NCI-H510A (cell line): ENCODE results near the gene EXOC6.

ENCODE experiments used
- DNase-seq: peaks from one replicate; lab custom pipeline; 2025; lab: John Stamatoyannopoulos, UW

EXOC6 gene

DNA sequence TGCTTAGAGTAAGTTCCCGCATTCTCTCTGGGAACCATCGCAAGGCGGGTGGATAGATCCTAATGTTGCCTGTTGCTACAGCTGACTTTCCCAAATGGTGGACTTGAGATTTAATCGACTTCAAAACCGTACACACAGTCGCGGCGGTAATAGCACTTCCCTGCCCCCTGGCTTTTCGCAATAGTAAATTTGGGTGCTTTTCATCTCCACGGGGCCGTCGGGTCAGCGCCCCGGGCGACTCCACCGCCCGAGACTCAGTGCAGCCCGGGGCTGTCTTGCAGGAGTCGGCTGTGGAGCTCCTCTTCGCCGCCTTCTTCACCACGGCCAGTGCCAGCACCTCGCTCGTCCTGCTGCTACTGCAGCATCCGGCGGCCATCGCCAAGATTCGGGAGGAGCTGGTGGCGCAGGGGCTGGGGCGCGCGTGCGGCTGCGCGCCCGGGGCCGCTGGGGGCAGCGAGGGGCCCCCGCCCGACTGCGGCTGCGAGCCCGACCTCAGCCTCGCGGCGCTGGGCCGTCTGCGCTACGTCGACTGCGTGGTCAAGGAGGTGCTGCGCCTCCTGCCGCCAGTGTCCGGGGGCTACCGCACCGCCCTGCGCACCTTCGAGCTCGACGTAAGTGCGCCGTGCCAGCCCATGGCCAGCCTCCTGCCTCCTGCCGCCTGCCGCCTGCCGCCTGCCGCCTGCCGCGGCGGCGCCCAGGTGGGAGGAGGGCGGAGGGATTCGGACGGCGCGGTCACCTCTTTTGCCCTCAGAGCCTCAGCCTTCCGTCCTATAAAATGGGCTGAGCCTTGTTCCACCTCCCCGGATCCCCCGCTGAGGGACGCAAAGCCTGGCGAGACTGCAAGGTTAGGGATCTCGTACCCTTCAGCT is 217.6 kb downstream of the EXOC6 start:
- peak; percentile 15 for DNase-seq

DNA sequence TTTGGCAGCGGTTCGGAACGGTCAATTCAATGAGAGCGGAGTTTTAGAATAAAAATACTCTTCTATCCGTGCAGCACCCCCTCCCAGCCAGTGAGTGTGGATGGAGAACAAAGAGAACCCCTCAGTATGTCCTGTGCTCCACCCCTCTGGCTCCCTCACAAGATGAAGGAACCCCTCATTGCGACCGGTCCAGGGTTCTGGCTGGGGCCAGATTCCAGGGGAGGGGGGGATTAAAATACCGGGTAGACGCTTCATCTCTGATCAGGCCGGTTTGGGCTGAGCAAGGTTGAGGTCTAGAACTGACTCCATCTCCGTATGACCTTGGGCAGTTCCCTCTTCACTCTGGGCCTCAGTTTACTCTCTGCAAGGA is 218.2 kb downstream of the EXOC6 start:
- DNase-seq: no peak

DNA sequence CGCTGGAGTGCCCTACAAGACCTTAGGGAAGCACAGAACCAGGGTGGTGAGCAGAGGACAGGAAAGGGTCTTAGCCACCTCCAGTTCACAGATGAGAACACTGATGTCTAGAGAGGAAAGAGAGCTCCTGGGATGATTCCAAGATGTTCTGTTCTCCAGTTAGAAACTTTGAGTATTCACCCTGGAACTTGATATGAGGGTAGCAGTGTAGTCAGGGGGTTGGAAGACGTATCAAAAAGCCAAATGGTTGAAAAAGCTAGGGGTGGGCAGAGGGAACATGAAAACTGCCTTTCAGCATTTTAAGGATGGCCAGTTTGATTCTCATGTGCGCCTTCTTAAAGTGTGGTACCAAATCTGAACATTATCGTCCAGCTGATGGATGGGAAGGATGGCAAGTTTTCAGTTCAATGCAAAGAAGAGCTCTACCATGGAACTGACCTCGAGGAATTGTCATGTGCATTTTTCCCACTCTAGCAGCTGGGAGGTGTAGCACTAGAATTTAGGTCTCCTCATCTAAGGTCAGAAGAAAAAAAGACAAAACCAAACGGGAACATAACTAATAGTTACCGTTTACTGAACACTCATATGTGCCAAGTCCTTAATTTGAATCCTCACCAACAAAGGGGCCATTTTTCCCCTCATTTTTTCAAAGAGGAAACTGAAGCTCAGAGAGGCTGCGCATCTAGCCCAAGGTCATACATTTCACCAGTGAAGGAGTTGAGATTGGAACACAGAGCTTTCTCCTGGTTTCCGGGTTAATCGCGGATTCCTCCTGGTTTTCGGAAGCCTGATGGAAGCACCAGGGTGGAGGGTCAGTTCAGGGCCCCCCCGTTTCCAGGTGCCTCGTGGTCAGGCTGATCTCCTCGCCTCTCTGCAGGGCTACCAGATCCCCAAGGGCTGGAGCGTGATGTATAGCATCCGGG is 219.4 kb downstream of the EXOC6 start:
- DNase-seq: no peak

DNA sequence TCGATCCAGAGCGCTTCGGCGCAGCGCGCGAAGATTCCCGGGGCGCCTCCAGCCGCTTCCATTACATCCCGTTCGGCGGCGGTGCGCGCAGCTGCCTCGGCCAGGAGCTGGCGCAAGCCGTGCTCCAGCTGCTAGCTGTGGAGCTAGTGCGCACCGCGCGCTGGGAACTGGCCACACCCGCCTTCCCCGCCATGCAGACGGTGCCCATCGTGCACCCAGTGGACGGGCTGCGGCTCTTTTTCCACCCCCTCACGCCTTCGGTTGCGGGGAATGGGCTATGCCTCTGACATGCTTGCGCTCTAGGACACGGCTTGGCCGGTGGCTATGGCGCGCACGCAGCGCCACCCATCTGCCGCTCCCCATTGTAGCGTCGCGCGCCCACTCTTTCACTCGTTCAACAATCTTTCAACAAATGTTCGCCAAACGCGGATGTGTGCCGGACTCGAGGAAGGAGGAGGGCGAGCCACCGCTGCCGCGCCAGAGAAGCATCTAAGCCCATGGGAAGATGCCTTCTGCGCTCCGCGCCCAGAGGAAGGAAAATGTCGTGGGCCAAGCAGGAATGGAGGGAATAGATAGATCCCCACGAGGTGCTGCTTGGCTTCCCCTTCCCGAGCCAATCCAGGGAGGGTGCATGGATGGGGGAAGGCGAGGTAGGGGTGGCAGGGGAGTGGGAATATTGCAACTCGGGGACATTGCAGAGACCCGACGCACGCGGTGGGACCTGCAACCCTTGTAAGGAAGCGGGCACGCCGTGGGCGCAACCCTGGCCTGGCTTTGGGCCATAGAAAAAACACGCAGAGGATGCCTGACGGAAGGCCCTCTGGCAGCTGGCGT is 220.3 kb downstream of the EXOC6 start:
- no peak for DNase-seq

DNA sequence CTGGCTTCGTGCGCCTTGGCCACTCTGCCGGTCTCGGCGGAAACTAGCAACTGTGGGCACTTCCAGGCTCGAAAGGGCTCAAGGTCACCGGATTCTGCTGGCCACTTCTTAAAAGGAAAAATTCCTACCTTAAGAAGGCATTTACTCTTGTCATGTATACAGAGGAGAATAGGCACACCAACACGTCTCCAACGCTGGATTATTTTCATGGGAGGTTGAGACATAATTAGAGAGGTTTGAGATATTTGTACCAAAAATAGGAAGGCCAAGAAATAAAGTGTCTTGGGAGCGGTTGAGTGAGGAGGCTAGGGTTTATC is 220.9 kb downstream of the EXOC6 start:
- no peak for DNase-seq

DNA sequence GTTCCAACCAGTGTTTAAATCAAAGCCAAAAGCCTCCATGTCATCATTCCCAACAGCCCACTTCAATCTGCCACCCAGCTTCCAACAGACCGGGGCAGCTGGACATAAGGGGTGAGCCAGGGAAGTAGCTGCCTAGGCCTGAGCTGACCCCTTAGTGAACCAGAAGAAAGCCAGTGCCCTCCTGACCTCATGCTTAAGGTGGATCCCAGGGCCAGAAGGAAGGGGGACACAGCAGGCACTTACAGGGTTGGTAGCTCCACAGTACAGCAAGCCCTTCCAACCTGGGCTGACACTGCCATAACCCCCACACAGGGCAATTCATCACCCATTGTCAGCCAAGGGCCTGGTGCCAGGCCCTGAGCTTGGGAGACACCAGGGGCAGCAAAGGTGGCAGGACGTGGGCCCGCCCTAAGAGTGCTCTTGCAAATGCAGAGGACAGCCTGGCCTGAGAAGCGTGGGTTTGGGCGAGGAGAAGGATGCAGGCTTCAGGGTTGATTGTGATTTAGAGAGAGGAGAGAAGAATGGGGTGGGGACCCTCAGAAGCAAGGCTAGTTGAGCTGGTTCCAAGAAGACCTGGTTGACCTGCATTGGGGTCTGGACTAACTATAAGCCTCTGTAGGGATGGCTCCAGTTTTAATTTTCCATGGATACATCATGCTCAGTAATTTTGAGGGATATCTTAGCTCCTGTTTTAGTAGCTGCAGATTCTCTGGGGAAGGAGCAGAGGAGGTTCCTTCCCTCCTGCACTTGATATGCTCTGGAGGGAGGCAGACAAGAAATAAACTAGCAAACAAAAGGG is 222.3 kb downstream of the EXOC6 start:
- no peak for DNase-seq

DNA sequence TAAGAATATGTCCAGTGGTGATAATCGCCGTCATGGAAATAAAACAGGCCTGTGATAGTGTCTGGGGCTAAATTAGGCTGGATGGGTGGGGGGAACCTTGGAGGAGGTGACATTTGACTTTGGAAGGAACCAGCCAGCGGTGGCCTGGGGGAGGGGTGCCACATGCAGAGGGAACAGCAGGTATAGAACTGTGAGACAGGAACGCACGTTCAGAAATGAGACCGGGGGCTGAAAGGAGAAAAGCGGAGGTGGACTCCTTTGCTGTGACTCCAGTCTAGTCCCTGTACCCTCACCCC is 222.8 kb downstream of the EXOC6 start:
- DNase-seq: no peak

DNA sequence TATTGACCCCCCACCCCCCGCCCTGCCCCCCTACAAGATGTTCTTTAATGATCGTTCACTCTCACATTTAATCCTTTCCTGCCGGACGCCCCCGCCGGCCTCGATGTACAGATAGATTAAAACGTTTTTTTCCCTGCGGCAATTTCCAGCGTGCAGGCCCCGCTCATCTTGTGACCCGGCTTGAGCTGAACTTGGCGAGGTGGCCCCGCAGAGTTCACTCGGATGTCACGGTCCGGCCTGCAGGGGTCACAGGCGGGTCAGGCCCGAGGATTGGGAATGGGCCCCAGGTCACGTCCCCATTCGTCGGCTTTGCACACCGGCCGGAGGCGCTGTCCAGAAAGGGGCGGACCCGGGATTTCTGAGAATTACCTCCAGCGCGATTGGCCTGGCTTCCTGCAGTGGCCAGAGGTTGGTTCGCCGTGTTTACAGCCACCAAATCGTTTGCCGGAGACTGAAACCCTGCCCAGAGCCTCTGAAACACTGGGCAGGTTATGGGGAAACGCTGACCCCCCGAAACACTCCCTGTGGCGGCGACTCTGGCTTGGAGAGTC is 223.4 kb downstream of the EXOC6 start:
- peak; percentile 22 for DNase-seq

DNA sequence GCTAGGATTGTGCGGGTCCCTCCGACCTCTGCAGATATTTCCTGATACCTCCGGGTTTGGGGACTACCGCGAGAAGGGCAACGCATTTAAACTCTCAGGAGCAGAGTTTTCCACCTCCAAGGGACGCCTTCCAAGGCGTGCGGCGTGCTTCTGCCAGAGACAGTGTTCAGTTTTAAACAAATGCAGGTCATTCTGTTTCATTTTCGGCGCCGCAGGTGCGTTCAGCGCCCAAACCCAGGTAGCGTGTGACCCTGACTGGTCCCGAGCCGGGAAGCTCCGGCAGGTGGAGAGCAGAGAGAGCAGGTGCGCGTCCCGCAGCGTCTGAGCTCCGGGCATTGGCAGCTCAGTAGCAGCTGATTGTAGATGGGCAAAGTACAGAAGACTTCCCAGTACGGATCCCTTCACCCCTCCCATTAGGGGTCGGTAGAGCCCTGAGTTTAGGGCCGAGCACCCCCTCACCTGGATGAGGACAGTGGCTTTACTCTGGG is 223.9 kb downstream of the EXOC6 start:
- DNase-seq: peak; percentile 22

DNA sequence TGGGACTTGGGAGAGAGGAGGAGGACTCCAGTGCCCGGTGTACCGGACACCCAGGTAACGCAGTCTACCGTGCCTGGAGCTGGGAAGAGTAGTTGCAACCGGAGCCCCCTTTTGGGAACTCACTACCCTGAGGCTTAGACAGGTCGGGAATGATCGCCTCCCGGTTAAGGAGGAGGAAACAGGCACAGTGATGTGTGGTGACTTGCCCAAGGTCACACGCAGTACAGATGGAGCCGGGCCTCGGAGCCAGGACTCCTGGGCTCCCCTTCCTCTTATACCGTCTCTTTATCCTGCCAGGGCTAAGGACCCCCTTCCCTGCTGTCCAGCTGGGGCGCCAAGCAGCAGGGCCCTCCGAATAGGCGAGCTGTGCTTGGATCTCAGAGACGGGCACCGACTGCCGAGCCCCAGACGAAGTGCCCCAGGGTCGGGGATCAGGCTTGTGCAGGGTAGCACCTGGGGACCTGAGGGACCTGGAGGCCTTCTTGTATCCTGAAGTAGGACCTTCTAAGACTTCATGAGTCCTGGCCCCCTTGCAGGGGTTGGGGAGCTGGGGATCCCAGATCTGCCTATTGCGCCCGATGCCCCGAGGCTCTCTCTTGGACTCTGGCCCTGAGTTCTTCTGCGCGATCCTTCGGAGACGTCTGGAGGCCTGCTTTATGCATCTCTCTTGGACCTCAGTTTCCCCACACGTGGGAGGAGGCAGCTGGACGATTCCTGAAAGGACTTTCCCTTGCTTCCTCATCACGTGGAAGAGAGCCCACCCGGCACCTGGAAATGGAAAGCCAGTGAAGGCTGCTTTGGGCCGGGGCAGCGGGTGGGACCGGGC is 224.6 kb downstream of the EXOC6 start:
- DNase-seq: no peak

DNA sequence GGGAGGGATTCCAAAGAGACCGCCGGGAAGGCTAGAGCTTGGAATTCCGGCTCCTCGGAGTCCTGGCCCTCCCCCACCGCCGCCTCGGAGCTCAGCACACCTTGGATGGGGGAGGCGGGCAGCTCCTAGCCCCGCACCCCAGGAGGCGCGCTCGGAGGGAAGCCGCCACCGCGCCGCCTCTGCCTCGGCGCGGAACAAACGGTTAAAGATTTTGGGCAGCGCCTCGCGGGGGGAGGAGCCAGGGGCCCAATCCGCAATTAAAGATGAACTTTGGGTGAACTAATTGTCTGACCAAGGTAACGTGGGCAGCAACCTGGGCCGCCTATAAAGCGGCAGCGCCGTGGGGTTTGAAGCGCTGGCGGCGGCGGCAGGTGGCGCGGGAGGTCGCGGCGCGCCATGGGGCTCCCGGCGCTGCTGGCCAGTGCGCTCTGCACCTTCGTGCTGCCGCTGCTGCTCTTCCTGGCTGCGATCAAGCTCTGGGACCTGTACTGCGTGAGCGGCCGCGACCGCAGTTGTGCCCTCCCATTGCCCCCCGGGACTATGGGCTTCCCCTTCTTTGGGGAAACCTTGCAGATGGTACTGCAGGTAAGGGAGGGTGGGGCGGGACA is 225.3 kb downstream of the EXOC6 start, which contains the start of gene CYP26A1:
Gene CYP26A1, plus strand, starts transcription at position 355 of the 608 bp plus-strand sequence. Its CDS starts 42 bp downstream, at position 397.
- DNase-seq: no peak

DNA sequence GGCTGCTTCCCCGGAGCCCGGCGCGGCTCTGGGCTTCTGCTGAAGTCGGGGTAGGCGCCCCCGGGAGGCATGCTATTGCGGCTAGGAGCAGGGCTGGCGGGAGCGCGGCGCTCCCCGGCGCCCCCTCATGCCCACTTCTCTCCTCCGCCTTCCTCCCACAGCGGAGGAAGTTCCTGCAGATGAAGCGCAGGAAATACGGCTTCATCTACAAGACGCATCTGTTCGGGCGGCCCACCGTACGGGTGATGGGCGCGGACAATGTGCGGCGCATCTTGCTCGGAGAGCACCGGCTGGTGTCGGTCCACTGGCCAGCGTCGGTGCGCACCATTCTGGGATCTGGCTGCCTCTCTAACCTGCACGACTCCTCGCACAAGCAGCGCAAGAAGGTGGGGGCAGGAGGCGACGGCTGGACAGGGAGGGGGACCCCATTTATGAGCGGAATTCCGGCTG is 225.9 kb downstream of the EXOC6 start:
- DNase-seq: no peak

DNA sequence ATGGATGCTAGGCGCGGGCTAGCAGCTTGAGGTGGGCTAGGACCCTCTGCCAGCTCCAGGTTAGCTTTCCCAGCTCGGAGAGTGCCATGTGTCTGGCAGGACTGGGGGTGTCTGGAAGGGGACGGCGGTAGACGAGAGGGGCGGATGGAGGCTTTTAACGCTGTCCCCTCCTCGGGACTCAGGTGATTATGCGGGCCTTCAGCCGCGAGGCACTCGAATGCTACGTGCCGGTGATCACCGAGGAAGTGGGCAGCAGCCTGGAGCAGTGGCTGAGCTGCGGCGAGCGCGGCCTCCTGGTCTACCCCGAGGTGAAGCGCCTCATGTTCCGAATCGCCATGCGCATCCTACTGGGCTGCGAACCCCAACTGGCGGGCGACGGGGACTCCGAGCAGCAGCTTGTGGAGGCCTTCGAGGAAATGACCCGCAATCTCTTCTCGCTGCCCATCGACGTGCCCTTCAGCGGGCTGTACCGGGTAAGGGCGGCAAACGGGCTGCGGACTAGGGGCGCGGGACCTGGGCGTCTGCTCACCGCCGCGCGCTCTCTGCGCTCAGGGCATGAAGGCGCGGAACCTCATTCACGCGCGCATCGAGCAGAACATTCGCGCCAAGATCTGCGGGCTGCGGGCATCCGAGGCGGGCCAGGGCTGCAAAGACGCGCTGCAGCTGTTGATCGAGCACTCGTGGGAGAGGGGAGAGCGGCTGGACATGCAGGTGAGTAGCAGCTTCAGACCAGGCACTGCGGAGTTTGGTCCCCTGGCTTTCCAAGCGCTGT is 226.5 kb downstream of the EXOC6 start:
- DNase-seq: no peak

DNA sequence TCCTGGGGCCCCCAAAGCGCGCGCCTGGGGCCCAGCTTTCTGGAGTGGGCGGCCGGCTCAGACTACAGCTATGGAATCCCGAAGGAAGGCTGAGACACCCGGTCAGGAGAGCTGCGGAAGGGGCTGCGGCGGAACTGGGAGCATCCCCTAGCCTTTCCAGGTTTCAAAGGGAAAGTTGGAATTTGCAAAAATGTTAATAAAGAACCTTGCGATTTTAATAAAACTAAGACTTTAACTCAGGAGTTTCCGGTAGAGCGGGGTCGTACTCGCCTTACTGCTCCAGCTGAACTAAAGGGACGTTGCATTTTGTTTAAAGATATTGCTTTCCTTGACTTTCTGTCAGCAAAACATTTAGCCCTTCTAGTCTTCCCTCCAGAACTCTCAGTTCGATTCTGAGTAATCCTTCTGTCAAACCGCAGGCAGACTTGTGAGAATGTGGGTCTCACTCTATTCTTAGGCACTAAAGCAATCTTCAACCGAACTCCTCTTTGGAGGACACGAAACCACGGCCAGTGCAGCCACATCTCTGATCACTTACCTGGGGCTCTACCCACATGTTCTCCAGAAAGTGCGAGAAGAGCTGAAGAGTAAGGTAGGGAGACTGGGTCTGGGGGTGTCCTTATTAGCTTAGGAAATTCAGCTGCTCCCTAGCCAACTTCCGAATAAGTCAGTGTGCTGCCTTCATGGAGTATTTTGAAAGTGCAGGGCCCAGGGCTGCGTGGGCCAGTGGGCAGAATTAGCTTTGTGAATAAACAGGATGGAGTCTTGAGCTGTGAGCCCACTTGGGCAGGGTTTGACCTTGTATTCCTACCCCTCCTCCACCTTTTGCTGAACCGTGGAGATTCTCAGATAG is 227.3 kb downstream of the EXOC6 start:
- DNase-seq: no peak

DNA sequence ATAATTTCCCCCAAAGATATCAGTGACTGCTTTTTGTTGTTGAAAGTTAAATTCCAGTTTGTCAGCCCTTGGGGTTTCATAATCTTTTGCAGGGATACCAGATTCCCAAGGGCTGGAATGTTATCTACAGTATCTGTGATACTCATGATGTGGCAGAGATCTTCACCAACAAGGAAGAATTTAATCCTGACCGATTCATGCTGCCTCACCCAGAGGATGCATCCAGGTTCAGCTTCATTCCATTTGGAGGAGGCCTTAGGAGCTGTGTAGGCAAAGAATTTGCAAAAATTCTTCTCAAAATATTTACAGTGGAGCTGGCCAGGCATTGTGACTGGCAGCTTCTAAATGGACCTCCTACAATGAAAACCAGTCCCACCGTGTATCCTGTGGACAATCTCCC is 228.6 kb downstream of the EXOC6 start:
- no peak for DNase-seq

DNA sequence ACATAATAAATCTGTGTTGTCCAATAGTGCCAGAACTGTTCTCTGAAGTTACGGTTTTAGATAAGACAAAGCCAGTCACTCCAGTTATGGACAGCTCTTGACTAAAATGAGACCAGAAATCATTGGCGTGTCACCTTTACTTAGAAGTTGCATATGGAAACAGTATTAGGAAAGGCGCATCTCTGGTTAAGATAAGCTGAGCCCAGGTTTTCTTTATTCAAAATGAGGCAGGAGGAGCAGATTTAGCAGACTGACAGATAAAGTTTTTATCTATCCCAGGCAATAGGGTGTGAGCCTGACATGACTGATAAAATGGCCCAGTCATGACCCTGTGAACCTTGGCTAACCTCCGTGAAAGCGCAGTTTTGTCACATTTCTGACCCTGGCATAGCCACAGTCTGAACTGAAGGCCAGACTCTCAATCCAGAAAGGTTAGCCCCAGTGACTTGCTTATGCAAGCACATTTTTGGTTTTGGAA is 229.6 kb downstream of the EXOC6 start:
- no peak for DNase-seq

DNA sequence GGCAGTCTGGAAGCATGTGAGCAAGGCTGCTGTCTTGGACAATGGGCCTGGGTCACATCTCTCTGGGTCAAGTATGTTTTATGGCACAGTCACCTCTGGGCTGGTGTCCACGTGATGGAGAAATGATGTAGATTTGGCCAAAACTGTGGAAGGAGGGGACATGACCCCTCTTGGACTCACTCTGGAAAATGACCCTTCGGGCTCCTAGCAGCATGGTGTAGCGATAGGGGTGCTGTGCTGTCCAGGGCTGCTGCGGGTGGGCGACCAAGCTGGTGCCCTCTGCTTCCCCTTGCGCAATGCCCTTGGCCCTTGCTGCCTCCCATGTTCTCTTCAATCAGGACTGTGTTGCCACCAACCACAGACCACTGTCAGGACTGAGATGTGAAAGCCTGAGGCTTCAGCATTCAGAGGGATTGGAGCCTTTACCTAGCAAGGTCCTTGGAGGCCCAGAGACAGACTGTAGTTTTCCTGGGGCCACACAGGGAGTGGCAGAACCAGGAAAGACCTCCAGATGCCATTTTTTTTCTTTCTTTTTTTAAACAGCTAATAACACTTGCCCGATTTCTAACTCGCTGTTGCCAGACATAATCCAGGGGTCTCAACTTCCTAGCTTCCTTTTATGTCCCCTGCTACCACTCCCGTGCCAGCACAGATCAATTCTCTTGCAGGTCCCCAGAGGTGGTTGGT is 231.5 kb downstream of the EXOC6 start:
- DNase-seq: no peak
